ENCODE data around the gene ICE1. TPM values are rescaled to one million over a fixed set of nuclear protein-coding genes. Genes with fewer than 3 reads are reported as not detected.
"Not testable (repeated sequence)": the region's sequence is repeated elsewhere in the genome, so short reads cannot be mapped to it uniquely, and the experiment has no call there.

Gene ICE1
- total and polyA plus RNA-seq, 8 donors, result 4.0 to 15.0 (median 9.3) TPM

GRCh38 chr5:5394384-5394986 lies 28.0 kb upstream of the ICE1 start:
- H3K4me1 ChIP-seq; H3K27me3 ChIP-seq; H3K27ac ChIP-seq; H3K36me3 ChIP-seq; H3K4me3 ChIP-seq; FAIRE-seq; intact Hi-C loops (cut with DNase I); H3K9me3 ChIP-seq: not testable (repeated sequence)
- DNase-seq (peak in 5 of 6 donors; percentile 26 to 64 (median 40)), ATAC-seq (peak in 3 of 4 donors; percentile 70 to 77 (median 73))
- 48 to 55% methylated on average over 6 of the region's 6 CpGs for WGBS, 2 donors
- TF ChIP-seq, protein P1, sequence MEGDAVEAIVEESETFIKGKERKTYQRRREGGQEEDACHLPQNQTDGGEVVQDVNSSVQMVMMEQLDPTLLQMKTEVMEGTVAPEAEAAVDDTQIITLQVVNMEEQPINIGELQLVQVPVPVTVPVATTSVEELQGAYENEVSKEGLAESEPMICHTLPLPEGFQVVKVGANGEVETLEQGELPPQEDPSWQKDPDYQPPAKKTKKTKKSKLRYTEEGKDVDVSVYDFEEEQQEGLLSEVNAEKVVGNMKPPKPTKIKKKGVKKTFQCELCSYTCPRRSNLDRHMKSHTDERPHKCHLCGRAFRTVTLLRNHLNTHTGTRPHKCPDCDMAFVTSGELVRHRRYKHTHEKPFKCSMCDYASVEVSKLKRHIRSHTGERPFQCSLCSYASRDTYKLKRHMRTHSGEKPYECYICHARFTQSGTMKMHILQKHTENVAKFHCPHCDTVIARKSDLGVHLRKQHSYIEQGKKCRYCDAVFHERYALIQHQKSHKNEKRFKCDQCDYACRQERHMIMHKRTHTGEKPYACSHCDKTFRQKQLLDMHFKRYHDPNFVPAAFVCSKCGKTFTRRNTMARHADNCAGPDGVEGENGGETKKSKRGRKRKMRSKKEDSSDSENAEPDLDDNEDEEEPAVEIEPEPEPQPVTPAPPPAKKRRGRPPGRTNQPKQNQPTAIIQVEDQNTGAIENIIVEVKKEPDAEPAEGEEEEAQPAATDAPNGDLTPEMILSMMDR (IDR thresholded peaks at IDR 0.05), result peak; percentile 11 to 37 (median 27)

- not testable (repeated sequence) for H3K4me1 ChIP-seq, H3K9me3 ChIP-seq, ATAC-seq, H3K4me3 ChIP-seq, DNase-seq, FAIRE-seq, H3K27me3 ChIP-seq, H3K36me3 ChIP-seq, H3K27ac ChIP-seq
- WGBS, 2 donors, result 83 to 95% methylated on average over 8 of the region's 8 CpGs
- intact Hi-C loops (cut with DNase I), result loop anchor here in 1 of 3 donors (5.0 kb wide), 1 partner anchor 258 kb away; no protein-coding TSS in a partner anchor
These were observed 27.4 kb upstream of the ICE1 start for GRCh38 chr5:5395093-5395492.

DNA sequence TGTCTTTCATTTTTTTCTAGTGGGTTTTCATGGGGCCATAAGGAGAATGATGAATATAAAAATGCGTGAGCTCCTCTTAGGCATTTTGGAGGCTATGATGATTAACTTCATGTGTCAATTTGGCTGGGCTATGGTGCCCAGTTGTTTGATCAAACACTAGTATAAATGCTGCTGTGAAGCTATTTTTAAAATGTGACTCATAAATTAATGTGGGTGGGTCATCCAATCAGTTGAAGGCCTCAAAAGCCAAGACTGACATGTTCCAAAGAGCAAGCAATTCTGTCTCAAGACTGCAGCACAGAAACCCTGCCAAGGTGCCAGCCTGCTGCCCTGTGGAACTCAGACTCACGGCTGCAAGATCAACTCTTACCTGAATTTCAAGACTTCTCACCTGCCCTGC lies 24.4 kb upstream of the ICE1 start:
- TF ChIP-seq, protein P1 (IDR thresholded peaks at IDR 0.05), result no peak
- Histone ChIP-seq H3K27ac (no peak overlapping the region), H3K4me3 (no peak overlapping the region), H3K36me3 (no peaks in the 10 kb centered on the region), H3K9me3 (no peaks in the 10 kb centered on the region), H3K4me1 (no peaks in the 10 kb centered on the region), H3K27me3 (no peaks in the 10 kb centered on the region)
- ATAC-seq (no peak), DNase-seq (no peak), FAIRE-seq (no peak)
- intact Hi-C loops (cut with DNase I), result loop anchor here in 1 of 3 donors (5.0 kb wide), 1 partner anchor 261 kb away; no protein-coding TSS in a partner anchor
- WGBS, 2 donors, result 80 to 86% methylated on average over 2 of the region's 2 CpGs

- Histone ChIP-seq H3K36me3 (no peaks in the 10 kb centered on the region), H3K27ac (no peak overlapping the region), H3K4me3 (no peak overlapping the region), H3K27me3 (no peaks in the 10 kb centered on the region), H3K4me1 (no peaks in the 10 kb centered on the region), H3K9me3 (no peaks in the 10 kb centered on the region)
- intact Hi-C loops (cut with DNase I), result no loop called here
- 89 to 92% methylated on average over 8 of the region's 8 CpGs for WGBS, 2 donors
- ATAC-seq, result no peak
- DNase-seq, result no peak
- TF ChIP-seq, protein P1 (IDR thresholded peaks at IDR 0.05), result no peak
- no peak for FAIRE-seq
These were observed 21.4 kb upstream of the ICE1 start for GRCh38 chr5:5401095-5401494.

GRCh38 chr5:5403741-5404140 lies 18.7 kb upstream of the ICE1 start:
- no peak overlapping the region for H3K4me3 ChIP-seq
- FAIRE-seq (no peak), ATAC-seq (no peak), DNase-seq (no peak)
- no peaks in the 10 kb centered on the region for H3K27me3 ChIP-seq
- no peaks in the 10 kb centered on the region for H3K4me1 ChIP-seq
- TF ChIP-seq, protein P1 (IDR thresholded peaks at IDR 0.05), result no peak
- H3K27ac ChIP-seq, result no peak overlapping the region
- H3K36me3 ChIP-seq, result no peaks in the 10 kb centered on the region
- WGBS, 2 donors, result 67 to 73% methylated on average over 4 of the region's 4 CpGs
- intact Hi-C loops (cut with DNase I), result no loop called here
- H3K9me3 ChIP-seq, result no peaks in the 10 kb centered on the region
